CD4-positive, alpha-beta T cell treated with Interleukin-15 for 4 hours (primary cell): ENCODE measurements around the gene CCNJL.
"Not testable (repeated sequence)": the region's sequence is repeated elsewhere in the genome, so short reads cannot be mapped to it uniquely, and the experiment has no call there.

ENCODE experiments used
- DNase-seq: peaks from one replicate; pipeline ENCODE4 v3.0.0-alpha.2; 2020; ENCODE audit warnings: low spot score

The CCNJL gene

DNA sequence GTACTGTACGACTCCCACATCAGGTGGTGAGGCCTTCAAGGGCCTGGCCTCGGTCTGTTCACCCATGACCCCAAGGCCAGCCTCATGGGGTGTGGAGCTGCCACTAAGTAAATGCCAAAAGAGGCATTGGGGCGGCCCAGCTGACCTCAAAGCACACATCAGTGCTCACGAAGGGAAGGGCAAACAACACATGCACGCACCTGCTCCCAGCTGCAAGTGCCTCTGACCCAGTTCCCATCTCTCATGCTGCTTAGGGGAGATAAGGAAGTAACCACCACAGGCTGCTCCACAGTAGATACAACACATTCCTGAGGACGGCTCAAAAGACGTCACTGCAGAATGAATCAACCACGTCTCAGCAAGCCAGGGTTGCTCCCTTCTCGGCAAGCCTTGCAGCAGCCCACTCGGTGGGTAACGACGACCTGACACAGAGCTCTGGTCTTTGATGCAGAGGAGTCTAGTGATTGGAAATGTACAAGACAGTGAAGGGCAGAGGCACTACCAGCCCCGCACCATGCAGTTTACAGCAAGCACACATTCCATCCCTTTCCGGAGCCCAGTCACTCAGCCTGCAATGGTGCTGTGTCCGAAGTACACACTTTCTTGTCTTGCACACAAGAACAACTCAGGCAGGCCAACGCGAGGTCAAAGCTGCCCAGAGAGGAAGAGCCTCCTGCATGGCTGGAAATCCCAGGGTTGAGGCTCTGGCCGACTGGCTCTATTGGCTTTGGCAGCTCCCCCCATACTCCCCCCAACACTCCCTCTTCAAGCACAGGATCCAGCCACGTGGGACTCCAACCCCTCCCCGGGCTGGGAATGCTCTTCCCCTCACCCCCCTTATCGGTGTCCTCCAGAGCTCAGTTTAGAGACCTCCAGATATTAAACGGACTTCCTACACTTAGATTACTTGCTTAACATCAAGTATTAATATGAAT lies 51.2 kb downstream of the CCNJL start:
- no peak for DNase-seq

DNA sequence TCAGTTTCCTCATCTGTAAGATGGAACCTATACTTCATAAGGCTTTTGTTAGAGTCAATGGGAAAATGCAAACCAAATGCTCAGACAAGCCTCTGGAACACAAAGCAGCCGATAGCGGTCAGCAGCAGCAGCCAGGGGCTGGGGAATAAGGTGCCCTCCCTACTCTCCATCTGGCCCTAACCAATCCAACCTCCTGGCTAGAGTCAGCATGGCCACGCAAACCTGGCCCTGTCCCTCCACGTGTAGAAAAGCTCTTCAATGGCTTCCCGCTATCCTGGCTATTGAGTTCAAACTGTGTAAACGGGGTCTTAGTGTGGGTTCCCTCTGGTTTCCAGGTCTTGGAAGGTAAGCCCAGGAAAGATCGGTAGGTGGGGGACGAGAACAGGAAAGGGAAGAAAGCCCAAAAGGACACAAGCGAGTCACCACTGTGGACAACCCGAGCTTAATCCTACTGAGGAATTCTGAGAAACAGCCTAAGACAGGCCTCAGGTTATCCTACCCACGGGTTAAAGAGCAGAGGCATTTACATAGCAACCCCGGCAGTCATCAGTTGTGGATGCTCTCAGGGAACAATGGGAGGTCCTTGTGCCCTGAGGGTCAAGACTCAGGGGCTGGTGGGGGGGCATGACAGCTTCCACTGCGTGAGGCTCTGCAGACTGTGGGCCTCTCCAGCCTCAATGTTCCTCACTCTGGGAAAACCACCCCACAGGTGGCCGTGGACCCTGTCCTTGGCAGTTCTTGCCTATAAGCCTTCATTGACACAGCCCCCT lies 52.2 kb downstream of the CCNJL start:
- DNase-seq = no peak

GRCh38 chr5:160259341-160259740 lies 53.0 kb downstream of the CCNJL start:
- no peak for DNase-seq

DNA sequence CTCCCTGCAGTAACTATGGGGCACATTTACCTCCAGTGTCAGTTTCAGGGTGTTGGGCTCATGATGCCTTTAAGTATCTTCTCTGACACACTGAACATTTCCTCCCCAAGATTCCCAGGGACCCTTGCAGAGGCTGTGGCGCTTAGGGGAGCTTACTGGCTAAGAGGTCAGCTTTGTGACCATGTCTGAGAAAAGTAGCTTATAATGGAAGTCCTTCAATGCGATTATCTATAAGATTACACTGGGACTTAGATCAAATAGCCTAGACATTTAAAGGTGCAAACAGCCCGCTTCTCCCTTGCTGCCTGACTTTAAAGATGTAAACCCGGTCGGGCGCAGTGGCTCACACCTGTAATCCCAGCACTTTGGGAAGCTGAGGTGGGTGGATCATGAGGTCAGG lies 57.7 kb downstream of the CCNJL start:
- no peak for DNase-seq

GRCh38 chr5:160253441-160253840 lies 58.9 kb downstream of the CCNJL start:
- no peak for DNase-seq

DNA sequence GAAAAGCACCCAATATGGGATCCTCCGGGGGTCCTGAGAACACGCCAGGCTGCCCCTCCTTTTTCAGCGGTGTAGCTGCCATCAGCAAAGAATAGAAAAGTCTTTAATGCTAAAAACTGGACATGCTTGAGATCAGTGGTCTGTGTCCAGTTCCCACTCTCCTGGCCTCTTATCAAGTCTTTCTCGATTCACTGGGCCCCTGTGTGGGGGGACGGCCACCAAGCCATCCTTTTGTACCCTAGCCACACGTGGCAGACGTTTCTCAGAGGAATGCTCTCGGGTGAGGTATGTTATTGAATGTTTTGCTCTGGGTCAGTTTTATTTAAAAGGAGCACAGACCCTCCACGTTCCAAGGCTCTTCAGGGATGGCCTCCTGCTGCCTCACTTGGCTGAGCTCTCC lies 59.4 kb downstream of the CCNJL start:
- DNase-seq = no peak

DNA sequence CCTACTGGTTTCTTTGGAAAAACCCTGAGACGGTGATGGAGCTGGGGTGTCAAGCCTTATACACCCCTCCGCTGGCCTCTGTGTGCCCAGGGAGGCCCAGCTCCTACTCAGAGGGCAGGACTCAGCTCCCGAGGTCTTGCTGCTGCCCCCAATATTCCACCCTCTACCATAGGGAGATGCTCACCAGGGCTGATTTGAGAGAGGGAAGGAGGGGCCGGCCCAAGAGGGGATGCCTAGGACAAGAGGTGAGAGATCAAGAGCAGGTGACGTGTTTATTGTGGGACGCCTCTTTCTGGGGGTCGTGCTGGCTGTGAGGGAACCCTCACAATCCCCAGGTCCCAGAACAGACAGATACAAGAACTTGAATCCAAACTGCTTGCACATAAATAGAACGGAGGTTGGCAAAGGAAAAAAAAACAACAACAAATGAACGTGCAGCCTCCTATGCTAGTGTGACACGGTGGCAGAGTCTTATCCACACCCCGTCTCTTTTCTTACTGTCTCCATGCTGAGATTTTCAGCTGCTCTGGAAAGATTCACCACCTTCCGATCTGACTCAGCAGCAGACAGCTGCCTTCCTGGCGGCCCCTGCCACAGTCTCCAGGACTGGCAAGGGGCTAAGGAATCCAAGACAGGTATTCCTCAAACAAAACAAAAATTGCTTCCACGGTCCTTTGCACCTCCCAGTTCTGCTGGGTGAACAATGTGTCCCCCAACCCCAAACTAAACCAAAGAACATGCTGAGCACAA lies 60.8 kb downstream of the CCNJL start:
- no peak for DNase-seq

- DNase-seq = no peak
These were observed 61.5 kb downstream of the CCNJL start for GRCh38 chr5:160250826-160251225.

DNA sequence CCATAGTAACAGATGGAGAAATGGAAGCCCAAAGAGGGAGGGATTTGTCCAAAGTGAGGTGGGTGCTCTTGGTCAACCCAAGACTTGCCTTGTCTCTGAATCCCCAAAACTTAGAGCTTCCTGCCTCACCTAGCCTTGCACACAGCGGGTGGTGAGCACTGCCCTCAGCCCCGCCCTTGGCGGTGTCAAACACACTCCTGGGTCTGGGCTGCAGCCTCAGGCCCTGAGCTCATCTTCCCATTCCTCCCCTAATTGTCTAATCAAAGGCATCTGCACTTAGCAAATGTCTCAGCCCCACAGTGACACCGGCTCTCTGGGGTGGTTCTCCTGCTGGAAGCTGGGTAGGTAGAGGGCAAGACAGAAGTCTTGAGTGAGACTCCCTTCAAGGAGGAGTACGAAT lies 62.1 kb downstream of the CCNJL start:
- DNase-seq = no peak

DNA sequence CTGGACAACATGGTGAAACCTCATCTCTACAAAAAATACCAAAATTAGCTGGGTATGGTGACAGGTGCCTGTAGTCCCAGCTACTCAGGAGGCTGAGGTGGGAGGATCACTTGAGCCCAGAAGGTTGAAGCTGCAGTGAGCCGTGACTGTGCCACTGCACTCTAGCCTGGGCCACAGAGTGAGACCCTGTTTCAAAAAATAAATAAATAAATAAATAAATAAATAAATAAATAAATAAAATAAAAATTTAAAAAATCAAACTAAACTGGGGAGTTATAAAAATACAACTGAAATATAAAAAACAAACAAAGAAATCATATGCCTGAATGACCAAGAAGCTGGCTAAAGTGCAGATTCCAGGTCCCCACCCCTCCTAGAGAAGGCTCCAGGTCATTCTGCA lies 62.8 kb downstream of the CCNJL start:
- not testable (repeated sequence) for DNase-seq

- no peak for DNase-seq
These were observed 66.8 kb downstream of the CCNJL start for GRCh38 chr5:160245506-160246086.

- DNase-seq = no peak
These were observed 70.2 kb downstream of the CCNJL start for GRCh38 chr5:160242145-160242544.

- no peak for DNase-seq
These were observed 72.0 kb downstream of the CCNJL start for GRCh38 chr5:160240350-160240749.

DNA sequence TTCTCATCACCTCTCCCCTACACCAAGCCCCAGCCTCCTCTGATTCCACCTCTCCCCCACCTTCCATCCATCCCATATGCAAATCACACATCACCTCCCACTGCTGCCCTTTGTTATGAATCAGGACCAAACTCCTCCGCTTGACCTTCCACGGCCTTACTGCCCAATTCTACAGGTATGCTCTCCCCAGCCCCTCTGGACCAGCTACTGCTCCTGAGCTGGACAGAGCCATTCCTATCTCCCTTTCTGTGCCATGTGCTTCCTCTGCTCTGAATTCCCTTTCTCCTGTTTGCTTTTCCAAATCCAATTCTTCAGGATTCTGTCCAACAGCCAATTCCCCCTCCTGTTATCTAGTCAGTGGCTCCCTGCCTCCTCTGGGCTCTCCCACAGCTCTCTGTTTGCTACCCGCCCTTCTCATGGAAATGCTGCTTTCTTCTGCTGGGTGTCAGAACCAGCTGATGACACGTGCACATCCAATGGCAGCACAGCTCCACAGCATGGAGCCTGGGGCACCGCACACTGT lies 74.7 kb downstream of the CCNJL start:
- no peak for DNase-seq

DNA sequence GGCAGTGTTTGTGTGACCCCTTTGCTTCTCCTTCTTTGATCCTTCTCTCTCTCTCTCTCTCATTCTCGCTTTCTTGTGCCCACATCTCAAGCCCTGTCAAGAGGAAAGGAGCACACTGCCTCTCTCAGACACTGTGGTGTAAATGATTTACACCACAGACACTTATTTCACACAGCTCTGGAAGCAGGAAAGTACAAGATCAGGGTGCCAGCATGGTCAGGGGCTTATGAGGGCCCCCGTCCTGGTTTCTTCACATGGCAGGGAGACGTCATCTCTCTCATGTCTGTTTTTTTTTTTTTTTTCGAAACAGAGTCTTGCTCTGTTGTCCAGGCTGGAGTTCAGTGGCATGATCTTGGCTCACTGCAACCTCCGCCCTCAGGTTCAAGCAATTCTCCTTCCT lies 76.6 kb downstream of the CCNJL start:
- DNase-seq = no peak

- DNase-seq = no peak
These were observed 79.1 kb downstream of the CCNJL start for GRCh38 chr5:160233215-160233614.

- no peak for DNase-seq
These were observed 80.5 kb downstream of the CCNJL start for GRCh38 chr5:160231783-160232342.

DNA sequence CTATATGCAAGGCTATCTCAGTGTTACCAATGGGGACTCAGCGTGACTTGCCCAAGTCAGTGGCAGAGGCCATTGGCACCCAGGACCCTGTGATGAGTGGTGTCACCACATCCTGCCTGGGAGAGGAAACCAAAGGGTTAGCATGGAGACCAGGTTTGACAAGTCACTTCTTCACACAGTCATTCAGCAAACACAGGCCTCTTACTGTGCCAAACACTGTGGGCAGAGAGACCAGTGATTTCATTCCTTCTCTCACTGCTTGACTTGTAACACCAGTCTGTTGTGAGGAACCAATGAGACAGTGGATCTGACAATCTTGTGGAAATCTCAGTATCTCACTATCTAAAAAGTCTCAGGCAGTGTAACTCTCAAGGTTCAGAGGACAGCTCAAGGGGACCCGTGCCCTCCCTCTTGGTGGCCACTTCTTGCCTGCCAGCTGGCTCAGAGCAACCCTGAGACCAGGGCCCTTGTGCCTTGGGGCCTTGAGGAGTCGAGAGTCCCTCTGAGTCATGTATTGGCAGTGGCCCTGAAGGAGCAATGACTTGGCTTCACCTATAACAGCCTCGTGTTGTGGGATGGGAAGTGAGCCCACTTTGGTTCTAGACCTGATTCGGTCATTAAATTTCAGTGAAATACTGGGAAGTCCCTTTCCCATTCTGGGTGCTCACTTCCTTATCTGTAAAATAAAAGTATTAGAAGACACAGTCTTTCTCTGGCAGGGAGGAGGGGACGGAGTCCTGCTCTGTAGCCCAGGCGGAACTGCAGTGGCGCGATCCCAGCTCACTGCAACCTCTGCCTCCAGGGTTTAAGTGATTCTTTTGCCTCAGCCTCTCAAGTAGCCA lies 81.5 kb downstream of the CCNJL start:
- DNase-seq = no peak

DNA sequence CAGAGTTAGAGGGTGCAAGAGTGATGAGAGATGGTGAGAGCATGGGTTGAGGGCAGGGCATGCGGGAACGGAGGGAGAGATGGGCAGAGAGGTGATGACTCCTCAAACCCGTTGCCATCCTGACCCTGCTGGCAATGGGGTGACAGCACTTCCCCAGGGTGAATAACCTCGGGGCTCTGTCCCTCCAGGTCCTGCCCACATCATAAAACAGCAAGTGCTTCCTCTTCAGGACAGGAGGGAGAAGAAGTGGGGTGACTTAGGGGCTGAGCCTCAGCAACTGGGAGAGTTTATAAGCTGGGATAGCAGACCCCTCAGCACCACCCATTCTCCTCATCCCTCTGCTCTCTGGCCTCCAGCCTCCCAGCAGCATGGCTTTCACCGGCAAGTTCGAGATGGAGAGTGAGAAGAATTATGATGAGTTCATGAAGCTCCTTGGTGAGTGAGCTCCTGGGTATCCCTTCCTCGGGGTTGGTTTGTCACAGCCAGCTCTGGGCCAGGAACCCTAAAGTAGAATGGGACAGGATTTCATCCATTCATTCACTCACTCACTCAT lies 83.1 kb downstream of the CCNJL start, which contains the start of gene FABP6:
Gene FABP6 (plus strand): TSS at position 317 of the 553 bp plus-strand sequence. CDS start 52 bp downstream, at position 369.
- no peak for DNase-seq

DNA sequence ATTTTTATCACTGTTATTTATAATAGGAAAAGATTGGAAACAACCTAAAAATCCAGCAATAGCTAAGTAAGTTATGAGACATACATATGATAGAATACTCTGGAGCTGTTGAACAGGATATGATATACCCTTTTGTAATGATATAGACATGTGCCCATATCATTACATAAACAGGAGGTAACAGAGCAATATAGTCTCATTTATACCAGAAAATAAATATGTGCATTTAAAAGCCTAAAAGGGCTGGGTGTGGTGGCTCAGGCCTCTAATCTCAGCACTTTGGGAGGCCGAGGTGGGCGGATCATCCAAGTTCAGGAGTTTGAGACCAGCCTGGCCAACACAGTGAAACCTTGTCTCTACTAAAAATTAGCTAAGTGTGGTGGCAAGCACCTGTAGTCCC lies 85.4 kb downstream of the CCNJL start:
- no peak for DNase-seq
